ENCODE data around the gene TMC6. TPM values are rescaled to one million over a fixed set of nuclear protein-coding genes. Genes with fewer than 3 reads are reported as not detected.
A peak's percentile ranks its signal among the peaks of the same experiment; 100 is the strongest.
"Not testable (repeated sequence)": the region's sequence is repeated elsewhere in the genome, so short reads cannot be mapped to it uniquely, and the experiment has no call there.

TMC6 gene
- total RNA-seq, 1 experiment from 2014 or later: 238 TPM

DNA sequence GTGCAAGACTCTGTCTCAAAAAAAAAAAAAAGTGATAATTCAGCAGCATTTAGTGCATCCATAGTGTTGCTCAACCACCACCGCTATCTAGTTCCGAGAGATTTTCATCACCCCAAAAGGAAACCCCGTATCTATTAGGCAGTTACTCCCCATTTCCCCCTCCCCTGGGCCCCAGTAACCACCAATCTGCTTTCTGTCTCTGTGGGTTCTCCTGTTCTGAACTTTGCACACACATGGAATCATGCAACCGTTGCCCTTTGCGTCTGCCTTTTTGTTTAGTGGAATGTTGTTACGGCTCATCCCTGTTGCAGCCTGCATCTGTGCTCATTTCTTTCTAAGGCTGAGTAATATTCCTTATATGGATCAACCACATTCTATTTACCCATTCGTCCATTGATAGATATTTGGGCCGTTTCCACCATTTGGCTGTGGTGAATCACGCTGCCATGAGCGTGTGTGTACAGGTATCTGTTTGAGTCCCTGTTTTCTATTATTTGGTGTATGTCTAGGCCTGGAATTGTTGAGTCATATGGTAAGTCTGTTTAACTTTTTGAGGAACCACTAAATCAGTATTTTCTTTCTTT lies 31.1 kb upstream of the TMC6 start:
- DNase-seq (ENCODE audit: low spot score): no peak

DNA sequence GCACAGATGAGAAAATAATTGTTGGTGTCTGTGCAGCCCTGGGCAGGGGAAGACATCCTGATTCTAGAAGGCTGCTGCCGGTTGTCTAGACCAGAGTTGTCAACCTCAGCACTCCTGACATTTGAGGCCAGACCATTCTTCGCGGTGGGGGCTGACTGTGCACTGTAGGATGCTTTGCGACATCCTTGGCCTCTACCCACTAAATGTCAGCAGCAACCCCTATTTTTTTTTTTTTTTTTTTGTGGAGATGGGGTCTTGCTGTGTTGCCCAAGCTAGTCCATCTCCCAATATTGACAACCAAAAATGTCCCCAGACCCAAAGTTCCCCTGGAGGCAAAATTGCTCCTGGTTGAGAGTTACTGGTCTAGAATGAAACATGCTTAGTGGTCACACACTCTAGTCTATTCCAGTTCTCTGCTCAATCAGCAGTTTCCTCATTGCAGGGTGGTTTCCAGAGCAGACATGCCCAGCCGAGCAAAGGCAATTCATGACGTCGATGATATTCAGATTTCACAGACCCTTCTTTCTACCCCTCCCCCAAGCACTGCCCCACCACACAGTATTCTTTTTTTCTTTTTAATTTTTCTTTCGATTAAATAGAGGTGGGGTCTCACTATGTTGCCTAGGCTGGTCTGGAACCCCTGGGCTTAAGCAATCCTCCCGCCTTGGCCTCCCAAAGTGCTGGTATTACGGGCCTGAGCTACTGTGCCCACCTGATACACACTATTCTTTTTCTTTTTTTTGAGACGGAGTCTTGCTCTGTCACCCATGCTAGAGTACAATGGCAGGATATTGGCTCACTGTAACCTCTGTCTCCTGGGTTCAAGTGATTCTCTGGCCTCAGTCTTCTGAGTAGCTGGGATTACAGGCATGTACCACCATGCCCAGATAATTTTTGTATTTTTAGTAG lies 26.6 kb upstream of the TMC6 start:
- no peak for DNase-seq (ENCODE audit: low spot score)

DNA sequence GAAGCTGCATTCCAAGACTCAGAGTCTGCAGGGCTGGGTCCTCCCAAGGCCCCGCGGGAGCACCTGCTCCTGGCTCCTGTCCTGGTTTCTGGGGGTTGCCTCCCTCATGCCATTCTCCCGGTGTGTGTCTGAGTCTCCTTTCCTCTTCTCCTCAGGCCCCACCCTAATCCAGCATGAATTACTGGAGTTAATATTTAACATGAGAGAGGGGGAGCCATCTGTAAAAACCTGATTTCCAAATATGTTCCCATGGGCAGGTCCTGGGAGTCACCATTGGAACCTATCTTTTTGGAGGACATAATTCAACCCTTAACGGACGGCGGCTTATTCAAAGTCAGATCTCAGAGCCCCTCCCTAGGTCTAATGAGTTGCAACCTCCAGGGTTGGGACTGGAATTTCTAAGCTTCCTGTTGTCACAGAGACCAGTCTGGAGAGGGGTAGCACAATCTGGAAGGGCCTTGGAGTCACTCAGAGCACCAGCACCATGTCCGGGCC lies 23.0 kb upstream of the TMC6 start:
- peak; percentile 72 for DNase-seq (ENCODE audit: low spot score)

DNA sequence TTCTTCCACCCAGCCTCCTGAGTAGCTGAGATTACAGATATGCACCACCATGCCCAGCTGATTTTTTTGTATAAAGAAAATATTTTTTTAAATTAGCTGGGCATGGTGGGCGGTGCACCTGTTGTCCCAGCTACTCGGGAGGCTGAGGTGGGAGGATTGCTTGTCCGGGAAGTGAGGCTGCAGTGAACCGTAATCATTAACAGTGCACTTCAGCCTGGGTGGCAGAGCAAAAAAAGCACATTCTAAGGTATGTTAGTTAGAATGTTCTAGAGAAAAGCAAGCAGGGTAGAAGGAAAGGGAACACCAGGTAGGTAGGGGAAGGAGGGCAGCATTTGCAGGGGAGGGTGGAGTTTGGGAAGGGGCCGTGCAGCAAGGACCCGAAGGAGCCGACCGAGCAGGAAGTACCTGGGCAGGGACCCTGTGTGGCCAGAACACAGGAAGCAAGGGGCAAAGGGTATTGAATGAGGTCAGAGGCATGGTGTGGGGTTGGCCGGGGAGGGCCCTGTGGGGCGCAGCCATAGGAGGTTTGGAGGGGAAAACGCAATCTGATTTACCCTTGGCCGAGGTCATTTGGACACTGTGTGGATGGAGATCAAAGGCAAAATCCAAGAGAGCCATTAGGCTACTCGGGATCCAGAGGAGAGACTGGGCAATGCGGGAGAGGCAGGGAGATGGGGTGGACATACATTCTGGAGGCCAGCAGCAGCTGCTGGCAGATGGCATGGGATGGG lies 19.9 kb upstream of the TMC6 start:
- no peak for DNase-seq (ENCODE audit: low spot score)

DNA sequence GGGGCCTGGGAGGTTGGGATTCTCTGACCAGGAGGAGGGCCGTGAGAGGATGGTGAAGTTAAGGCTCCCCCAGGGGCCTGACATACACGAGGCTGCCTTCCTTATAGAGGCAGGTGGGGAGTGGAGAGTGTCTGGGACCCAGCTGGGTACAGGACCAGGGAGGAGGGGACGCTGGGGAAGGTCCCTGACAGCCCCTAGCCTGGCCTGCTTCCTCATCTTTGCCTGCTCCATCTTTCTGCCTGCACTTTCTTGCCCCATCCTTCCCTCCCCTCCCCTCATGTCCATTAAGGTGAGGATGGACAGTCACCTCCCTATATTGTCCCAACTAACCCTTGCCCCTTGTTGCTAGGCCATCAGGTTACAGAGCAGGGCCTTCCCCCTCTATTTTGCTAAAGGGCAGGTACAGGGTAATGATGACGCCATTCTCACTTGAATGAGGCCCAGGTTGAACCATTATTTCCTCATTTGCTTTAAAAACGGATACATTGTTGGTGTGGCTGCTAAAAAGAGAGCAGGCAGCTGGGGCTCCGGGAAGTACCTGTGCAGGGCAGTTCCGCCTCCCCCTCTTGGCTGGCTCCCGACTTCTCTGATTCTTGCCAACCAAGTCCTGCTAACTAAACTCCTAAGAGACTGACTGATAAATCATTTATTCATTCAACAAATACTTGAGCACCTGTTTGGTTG lies 18.9 kb upstream of the TMC6 start:
- DNase-seq (ENCODE audit: low spot score): no peak

DNA sequence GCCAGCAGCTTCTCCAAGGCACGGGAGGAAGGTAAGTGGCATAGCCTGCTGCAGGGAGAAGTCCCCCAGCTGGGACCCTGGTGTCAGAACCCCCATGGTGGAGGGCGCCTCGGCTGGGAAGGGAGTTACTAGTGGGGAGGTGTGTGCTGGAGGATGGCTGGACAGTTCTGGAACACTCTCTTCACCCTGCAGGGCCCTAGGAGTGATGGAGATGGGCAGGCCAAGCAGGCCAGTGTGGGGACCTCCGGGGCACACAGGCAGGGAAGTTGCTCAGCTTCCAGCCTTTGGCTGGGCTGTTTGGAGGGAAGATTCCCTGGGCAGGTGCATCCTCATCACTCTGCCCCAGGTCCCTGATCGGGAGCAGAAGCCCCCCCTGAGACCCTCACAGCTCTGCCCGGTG lies 18.3 kb upstream of the TMC6 start:
- DNase-seq (ENCODE audit: low spot score): no peak

DNA sequence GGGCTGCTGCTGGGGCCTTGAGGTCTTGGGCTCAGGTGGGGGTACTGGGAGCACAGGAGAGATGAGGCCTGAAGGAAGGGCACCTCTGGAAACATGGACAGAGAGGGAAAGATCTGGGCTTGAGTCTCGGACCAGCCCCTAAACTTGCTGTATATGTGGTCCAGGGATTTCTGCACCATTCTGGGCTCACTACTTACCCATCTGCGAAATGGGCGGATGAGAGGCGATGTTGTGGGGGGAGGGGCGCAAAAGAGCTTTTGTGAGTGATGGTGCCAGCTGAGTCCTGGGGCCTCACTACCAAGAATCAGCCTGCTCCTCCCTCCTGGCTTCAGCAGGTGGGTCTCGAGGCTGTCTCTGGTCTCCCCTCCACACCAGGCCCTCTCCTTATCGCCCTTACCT lies 17.9 kb upstream of the TMC6 start:
- no peak for DNase-seq (ENCODE audit: low spot score)

DNA sequence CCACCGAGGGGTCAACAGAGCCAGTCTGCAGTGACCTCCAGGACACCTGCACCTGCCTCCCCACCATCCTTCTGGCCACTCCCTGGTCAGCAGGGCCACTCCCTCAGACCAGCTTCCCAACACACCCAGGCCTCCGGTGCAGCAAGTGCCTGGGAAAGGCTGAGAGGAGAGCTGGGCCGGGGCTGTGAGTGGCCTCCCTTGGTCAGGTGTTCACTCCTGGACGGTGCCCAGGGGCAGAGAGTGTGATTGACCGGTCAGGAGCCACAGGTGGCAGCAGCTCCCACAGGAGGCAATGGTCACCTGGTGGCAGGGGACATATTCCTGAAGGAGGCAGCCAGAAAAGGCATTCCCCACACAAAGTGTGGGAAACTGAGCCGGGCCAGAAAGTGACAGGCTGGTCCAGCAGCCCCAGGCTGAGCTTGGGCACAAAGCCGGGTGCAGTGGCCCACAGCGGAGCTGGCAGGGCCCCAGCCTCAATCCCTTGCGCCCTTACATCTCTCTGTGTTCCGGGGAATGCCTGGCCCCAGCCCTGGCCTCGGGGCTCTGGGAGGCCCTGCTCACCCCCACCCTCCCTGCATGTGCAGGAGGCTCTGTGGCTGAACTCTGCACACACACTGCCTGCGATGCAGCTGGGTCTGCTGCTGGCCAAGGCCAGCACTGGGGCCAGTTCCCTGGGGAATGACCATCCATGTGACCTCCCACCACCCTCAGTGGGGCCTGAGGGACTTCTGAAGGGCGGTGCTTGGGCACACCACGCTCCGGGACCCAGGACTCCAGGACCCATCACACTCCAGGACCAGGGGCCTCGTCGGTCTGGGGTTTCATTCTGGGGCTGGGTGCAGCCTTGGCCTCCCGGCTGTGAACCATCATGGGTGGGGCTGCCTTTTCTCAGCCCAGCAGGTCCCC lies 16.4 kb upstream of the TMC6 start:
- DNase-seq (ENCODE audit: low spot score): peak; percentile 79

DNA sequence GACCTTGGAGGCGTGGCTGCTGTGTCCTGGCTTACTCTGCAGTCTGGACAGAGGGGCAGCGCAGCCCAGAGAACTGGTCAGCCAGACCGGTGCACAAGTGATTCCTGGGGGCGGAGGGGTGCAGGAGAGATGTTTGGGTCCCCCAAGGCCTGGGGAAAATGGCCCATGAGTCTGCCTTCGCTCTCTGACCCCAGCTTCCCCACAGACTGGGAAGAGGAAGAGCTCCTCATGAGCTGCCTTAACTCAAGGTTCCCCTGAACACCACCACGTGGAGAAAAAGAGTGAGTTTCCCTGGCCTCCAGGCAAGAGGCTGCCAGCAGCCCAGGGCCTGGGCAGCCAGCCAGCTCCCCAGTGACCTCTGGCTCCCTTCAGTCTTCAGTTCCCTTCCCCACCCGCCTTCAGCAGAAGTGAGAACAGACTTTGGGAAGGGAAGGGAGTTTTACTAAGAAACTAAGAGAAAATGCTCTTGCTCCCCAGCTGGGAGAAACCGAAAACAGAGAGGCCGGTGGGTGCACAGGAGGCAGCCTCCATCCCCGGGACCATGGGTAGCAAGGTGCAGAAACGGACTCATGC lies 15.7 kb upstream of the TMC6 start:
- peak; percentile 90 for DNase-seq (ENCODE audit: low spot score)

DNA sequence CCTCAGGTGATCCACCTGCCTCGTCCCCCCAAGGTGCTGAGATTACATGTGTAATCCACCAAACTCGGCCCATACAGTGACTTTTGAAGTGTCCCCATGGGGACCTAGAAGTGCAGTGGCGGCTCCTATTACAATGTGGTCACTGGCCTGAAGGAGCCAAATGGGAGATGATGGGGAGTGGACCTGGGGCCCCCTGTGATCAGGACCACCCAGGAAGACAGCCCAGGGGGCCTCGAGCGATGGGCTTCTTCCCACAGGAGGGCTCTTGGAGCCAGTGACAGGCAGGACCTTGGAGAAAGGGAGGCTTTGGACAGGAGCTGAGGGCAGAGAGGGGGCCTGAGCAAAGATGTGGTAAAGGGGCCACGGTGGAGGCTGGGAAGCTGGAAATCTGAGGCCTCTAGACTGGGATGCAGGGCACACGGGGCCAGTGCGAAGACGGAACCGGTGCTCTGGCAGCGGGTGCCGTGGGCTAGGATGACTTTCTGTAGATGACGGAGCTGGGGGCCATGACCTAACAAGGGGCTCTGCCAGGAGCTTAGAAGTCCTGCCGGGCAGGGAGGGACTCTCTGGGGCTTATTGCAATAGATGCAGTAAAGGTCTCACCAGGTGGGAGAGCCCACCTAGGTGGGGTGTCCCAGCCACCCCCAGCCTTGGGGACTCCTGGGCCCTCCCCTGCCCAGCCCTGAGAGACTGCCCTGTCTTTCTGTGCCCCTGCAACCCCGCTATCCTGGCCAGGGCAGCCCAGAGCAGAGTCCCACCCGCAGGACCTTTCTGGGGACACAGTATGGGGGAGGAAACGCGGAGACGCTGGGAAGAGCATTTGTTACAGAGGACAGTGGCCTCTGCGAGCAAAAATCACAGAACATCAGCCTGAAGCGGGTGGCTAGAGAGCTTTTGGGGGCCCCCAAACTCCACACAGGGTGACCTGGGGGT lies 14.9 kb upstream of the TMC6 start:
- DNase-seq (ENCODE audit: low spot score): no peak

DNA sequence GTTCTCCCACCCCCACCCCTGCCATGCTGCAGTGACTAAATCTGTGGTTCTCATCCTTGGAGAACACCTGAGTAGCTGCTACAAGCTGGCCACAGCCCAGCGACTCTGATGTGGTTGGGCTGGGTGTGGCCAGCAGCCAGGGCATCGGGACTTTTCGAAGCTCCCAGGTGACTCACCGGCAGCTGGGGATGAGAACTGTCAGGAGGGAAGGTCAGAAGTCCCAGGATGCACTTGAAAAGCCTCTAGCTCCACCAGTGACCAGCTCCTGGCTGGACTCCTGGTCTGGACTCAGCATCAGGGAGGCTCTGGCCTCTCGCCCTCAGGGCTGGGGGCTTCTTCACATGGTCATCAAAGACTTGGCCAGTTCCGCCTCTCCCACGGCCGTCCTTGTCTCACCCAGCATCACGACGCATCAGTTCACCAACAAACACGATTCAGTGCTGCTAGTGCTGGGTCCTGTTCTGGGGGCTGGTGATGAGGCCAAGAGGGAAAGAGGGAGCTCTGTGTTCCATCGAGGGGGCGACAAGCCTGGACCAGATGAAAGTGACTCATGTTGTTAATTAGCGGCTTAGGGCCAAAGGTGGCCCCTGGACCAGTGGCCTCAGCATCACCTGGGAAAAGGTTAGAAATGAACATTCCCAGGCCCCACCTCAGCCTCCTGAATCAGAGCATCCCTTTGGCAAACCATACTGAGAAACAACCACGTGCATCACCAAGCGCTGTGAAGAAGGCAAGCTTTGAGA lies 13.7 kb upstream of the TMC6 start:
- DNase-seq (ENCODE audit: low spot score): peak; percentile 87

DNA sequence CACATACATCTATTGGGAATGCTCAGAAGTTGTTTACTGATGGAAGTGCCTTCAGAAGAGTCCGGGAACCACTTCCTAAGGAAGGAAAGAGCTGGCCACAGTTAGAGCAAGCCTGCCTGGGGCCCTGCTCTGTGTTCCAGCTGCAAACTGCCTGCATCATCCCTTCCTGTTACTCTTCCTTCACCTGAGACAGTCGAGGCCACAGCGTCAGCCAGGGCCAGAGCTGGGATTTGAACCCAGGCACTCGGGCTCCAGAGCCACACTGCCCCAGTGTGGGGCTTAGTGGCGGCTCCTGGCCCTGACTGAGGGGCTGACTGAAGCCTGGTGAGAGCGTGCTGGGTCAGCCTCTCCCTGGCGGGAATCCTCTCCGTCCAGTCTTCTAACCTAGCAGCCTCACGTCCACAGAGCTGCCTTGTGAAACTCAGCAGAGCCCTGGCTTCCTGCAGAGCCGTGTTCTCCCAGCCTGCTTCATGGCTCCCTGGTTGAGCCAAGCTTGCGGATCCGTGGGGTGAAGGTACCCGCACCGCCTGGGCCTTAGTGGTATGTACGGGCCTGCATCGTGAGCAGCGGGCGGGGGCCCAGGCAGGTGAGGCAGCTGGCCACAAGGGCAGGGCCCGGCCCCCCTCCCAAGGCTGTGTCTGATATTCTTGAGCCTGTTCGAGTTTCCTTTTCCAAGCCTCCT lies 13.0 kb upstream of the TMC6 start:
- DNase-seq (ENCODE audit: low spot score): no peak

DNA sequence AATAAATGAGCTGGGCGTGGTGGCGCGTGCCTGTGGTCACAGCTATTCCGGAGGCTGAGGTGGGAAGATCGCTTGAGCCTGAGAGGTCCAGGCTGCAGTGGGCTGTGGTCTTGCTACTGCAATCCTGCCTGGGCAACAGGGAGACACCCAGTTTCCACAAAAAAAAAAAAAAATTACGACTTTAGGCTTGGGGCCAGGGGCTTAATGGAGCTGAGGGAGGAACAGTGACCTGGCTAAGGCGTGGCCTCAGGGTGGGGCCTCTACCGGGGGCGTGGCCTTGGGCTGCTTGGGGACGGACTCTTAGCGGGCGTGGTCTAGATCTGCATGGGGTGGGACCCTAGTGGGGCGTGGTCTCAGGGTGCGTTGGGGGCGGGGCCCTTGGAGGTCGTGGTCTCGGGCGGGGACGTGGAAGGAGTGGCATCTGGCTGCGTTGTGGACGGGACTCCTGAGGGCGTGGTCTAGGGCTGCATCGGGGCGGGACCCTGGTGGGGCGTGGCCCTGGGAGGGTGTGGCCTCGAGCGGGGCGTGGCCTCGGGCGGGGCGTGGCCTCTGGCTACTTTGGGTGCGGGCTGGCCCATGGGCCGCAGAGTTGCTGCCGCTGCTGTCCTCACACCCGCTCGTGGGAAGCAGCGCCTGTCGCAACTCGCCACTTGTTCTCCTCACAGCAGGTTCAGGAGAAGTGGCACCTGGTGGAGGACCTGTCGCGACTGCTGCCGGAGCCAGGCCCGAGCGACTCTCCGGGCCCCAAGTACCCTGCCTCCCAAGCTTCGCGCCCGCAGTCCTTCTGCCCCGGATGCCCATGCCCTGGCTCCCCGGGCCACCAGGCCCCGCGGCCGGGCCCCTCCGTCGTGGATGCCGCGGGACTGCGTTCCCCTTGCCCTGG lies 11.9 kb upstream of the TMC6 start:
- DNase-seq (ENCODE audit: low spot score): peak; percentile 96

DNA sequence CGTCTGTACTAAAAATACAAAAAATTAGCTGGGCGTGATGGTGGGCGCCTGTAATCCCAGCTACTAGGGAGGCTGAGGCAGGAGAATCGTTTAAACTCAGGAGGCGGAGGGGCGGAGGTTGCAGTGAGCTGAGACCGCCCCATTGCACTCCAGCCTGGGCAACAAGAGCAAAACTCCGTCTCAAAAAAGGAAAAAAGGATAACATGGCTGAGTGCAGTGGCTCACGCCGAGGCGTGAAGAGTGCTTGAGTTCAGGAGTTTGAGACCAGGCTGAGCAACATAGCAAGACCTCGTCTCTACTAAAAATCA lies 11.3 kb upstream of the TMC6 start:
- DNase-seq (ENCODE audit: low spot score): not testable (repeated sequence)

DNA sequence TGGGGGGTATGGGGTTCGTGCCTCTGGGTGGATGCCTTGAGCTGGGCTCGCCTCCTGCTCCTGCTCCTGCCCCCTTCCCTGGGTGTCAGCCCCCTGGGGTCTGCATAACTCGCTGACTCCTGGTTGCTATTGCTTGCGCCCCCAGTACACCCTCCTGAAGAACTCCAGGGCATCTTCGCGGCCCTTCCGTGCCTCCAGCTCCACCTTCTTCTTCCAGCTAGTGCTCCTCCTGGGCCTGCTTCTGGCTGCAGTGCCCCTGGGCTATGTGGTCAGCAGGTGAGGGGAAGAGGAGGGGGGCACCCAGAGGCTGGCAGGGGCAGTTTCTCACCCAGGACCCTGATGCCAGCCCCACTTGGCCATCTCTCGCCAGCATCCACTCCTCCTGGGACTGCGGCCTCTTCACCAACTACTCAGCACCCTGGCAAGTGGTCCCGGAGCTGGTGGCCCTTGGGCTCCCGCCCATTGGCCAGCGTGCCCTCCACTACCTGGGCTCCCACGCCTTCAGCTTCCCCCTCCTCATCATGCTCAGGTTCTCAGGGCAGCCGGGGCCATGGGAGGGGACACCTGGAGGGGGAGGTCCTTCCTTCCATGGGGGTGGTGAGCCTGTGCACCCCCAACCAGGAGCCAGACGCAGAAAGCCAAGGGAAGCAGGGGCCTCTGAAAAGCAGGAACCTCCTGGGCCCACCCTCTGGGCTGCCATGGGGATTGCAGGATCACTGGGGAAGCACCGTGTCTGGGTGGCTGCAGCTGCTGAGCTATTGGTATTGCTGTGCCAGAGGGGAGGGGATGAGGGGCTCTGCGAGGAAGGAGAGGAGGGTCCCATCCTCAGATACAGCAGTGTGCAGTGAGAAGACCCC lies 9.9 kb upstream of the TMC6 start:
- no peak for DNase-seq (ENCODE audit: low spot score)
